HG03159 (cell line): ENCODE measurements around the gene TTC28.
"Not testable (repeated sequence)": the region's sequence is repeated elsewhere in the genome, so short reads cannot be mapped to it uniquely, and the experiment has no call there.

ENCODE experiments used
- ATAC-seq: cut with Tn5 transposase; IDR thresholded peaks from one replicate; pipeline ENCODE4 v1.9.1; 2021; ENCODE audit warnings: mild to moderate bottlenecking, moderate library complexity; ENCODE audit not compliant: unreplicated experiment

Gene TTC28

DNA sequence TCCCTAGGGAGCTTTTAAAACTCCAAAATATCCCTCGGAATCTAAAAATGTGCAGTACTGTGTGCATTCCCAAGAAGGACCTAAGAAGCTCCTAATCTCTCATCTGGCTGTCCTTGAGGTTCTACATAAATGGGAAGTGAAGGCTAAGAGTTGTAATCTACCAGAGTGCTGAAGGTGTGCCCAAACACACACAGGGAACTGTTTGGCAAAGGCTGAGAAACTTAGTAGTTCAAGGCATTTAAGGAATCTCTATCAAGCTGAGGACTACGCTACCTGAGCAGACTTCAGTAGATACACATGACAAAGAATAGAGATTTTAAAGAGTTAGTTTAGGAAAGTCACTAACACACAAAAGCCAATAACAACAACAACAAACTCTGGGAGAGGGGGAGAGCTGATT is 71.1 kb downstream of the TTC28 start:
- ATAC-seq = no peak

DNA sequence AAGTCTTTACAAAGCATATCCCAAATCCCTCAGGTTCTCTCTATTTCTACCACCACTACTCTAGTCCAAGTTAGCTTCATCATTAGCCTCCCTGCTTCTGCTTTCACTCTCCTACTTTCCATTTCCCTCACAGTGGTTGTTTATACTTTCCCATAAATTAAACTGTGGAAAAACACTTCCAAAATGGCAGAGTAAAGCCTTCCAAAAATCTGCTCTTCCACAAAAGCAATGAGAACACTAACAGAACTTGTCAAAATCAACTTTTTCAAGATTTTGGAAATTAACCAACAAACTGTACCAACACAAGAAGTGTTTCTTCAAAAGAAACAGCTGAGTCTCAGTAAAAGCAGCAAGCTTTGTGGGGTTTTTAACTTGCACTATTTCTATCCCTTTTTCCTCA is 71.8 kb downstream of the TTC28 start:
- ATAC-seq = no peak

DNA sequence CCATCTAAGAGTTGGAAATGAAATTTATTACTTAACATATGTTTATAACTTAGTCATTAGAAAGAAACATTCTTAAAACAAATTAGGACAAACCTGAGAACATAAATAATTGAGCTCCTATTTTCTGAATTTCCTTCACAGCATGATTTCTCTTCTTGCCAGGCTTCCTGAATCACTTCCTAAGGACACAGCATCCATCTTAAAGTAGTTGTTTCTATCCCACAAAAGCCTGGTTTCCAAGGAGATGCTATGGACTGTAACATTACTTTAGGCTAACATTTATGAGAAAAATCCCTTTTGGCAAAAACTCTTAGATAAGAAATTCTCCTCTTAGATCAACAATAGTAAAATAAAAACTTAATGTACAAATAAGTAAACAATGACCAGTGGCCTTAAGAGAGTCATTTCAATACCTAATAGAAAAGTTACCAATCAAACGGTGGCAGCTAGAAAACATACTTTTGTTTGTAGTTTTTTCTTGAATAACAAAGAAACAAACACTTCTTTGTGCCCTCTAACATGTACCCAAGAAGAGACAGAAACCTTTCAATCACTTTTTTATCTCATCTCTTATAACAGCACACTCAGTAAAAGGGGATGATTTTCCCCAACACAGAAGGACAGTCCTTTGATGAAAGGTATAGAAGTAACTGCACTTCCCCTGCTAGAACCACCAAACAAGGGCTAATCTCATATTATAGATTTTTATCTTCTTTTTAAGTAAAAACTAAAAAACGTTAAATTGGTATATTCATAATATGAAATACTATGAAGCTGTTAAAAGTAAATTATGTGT is 74.5 kb downstream of the TTC28 start:
- ATAC-seq = no peak

DNA sequence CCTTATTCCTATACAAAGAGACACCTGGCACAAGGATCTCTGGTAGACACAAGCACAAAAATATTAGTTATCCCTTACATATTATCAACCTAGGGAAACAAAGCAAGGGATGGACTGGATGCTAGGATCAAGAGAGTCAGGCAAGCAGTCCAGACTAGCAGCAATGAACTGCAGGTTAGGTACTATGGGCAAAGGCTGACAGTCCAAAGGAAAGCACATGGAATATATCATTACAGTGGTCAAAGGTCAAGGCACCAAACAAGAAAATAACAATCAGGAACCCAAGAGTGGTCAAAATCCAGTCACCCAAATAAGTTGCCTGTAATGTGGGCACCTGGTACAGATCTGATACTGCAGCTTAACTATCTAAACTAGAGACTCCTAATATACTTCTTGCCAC is 77.7 kb downstream of the TTC28 start:
- no peak for ATAC-seq

DNA sequence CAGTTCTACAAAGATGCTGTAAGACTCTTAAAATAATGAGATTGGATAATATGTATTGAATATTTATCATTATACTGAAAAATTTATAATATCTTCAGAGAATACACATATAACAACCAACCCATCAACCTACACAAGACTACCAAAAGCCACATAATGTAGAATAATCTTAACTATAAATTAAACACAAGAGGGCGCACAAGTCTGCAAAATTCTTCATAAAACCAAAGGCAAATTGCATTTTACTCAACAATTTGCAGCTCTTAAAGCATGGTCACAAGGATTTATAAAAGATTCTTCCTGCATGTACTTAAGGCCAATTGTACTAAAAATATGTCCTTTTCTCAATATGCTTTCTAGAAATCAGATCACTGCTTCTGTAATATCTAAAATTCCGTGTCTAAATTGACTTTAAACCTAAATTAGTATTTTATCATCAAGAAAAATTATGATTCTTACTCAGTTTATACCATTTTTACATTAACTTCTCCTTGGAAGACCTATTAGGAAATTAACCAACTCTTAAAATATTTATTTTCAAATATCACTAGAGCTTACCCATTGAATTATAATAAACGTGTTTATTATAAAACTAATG is 79.0 kb downstream of the TTC28 start:
- no peak for ATAC-seq

DNA sequence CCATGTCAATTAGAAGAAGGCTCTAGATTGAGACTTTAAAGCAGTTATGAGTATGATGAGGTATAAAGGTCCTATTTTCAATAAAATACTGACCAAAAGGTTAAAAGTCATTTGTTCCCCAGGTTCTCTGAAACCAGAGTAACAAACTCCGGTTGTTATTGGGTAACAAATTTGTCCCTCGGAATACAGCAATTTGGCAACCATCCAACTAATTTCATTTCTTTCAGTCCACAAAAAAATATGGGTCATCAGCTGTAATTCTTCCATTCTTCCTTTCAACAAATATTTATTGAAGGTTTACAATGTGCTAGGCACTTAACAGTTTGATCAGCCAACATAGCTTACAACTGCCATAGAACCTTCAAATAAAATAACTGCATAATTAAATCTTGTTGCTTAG is 79.9 kb downstream of the TTC28 start:
- no peak for ATAC-seq

DNA sequence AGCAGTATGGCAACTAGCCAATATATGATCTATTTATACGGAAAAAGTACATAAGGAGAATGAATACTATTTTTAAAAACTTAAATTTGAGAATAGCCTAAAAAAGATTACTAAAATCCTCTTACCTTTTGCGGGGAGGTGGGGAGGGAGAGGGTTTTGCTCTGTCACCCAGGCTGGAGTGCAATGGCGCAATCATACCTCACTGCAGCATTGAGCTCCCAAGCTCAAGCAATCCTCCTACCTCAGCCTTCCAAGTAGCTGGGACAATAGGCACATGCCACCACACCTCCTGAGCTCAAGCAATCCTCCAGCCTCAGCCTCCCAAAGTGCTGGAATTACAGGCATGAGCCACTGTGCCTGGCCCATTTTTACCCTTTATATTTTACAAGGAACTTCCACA is 82.0 kb downstream of the TTC28 start:
- ATAC-seq = no peak

DNA sequence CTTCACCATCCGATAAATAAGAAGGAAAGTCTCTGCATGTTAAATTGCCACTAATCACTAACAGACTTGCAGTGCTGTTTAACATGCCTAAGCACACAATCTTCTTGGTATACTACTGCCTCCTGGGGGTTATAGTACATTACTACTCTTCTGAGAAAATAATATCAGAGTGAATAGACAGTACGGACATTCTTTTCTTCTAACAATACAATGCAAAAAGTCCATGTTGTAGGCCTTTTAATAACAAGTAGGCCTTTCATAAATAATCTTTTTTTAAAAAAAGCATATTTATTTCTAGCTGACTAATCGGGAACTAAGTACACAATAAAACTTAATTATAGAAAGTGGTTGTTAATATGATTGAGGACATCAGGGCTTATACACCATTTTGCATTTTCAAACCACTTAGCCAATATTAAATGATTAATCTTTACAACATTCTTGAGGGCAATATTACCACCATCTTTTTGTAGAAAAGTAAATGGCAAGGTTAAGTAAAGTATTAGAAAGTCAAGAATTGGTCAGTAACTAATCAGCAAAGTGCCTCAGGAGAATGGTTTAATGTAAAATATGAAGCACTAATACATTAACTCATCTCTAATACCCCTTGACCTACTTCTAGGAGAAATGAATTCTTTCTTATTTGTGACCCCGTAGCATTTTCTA is 84.7 kb downstream of the TTC28 start:
- no peak for ATAC-seq

DNA sequence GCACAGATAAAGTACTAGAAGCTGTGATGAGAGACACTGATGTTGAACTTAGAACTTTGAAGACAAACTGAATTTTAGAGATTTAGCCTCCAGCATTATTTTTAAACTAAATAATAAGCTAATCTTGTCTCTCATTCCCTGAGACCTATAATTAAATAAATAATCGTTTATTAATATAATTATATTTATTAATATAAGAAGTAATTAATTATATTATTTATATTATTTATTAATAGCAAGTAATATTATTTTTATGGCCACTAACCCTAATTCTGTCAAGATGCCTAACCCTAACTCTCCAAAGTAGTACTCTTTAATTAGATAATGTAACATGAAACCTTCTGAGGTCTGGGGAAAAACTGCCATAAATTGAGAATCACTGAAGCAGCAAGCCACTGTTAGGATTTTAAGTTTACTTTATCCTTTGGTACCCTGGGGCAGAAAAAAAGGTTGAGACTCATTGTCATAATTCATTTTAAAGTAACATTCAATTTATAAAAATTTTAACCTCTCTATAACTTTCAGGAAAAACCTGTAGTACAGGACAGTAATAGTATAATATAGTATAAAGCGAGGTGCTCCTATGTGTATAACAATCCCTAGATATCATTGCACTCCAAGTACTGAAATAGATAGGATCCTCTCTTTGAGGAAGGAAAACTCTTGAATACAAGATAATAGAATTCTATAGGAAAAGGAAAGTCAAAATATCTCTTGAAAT is 85.4 kb downstream of the TTC28 start:
- ATAC-seq = no peak

DNA sequence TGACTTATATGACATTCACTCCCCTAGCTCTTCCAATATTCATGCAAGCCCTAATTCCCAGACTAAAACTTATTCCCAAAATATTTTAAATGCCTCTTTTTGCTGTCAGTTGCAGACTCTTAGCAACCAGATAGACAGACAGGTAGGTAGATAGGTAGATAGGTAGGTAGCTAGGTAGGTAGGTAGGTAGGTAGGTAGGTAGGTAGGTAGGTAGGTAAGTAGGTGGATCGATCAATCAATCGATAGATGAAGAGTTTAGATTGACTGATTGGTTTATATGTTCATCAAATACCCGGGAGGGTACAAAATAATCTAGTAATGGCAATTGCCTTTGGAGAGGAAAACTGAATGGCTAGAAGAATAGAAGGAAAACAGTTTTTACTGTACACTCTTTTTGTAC is 86.3 kb downstream of the TTC28 start:
- ATAC-seq = no peak

DNA sequence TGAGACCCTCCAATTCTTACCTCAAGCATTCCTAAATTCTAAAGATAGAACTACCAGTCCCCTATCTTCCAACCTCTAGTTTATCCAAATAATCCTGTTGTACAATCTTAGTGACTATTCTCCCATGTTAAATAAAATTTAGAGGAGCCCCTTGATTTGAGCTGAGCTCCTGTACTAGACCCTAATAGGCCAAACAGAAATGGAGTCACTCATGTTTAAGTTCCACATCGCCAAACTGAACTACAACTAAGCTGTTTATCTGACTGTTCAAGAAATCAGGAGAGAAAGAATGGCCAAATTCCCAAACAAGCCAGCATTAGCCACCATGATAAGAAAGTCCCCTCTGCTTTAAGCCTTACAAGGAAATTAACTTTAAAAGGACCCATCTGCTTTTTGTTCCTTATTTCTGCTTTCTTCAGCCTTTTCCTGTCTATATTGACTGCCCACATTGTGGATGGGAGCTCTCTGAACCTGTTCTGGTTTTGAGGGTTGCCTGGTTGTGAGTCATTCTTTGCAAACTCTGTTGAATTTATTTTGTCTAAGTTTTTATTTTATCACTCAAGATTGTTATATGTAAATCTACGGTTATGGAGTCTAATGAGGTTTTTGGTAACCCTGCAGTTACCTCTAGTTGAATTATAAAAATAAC is 90.4 kb downstream of the TTC28 start:
- no peak for ATAC-seq

DNA sequence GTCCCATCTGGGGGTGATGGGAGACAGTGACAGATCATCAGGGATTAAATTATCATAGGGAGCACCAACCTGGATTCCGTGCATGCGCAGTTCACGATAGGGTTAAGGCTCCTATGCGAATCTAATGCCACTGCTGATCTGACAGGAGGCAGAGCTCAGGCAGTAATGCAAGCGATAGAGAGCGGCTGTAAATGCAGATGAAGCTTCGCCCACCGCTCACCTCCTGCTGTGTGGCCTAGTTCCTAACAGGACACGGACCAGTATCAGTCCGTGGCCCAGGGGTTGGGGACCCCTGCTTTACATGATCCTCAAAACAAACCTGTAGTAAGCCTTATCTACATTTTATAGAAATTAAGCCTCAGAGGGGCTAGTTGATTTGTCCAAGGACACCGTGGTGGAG is 94.3 kb downstream of the TTC28 start:
- no peak for ATAC-seq

DNA sequence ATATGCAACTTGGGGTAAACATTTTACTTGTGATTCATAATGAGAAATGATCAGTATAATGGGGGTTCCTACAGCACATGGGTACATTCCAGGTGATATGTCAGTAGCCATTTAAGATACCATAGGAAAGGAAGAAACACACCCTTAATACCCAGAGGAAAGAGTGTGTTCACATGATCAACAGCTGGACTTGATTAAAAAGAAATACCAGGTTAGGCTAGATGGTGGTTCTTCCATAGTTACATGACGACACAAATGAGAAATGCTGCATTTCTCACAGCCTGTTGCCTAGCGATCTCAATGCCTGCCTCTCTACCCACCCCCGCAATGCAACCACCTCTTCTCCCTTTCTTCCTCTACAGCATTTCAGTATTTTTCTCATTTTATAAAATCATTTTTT is 96.8 kb downstream of the TTC28 start:
- no peak for ATAC-seq

DNA sequence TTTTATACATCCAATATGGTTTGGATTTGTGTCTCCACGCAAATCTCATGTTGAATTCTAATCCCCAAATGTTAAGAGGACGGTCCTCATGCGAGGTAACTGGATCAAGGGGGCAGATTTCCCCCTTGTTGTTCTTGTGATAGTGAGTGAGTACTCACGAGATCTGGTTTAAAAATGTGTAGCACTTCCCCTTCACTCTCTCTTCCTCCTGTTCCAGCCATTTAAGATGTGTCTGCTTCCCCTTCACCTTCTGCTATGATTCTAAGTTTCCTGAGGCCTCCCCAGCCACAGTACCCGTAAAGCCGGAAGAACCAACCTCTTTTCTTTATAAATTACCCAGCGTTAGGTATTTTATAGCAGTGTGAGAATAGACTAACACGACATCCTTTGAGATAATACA is 98.6 kb downstream of the TTC28 start:
- no peak for ATAC-seq

DNA sequence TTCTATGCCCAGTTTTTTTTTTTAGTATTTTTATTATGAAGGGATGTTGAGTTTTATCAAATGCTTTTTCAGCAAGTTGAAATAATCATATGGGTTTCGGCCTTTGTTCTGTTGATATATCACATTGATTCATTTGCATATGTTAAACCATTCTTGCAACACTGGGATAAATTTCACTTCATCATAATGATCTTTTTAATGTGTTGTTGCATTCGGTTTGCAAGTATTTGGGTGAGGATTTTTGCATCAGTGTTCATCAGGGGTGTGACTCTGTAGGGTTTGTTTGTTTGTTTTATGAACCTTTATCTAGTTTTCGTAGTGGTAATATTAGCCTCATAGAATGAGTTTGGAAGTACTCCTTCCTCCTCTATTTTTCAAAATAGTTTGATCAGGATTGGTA is 103.5 kb downstream of the TTC28 start:
- no peak for ATAC-seq

DNA sequence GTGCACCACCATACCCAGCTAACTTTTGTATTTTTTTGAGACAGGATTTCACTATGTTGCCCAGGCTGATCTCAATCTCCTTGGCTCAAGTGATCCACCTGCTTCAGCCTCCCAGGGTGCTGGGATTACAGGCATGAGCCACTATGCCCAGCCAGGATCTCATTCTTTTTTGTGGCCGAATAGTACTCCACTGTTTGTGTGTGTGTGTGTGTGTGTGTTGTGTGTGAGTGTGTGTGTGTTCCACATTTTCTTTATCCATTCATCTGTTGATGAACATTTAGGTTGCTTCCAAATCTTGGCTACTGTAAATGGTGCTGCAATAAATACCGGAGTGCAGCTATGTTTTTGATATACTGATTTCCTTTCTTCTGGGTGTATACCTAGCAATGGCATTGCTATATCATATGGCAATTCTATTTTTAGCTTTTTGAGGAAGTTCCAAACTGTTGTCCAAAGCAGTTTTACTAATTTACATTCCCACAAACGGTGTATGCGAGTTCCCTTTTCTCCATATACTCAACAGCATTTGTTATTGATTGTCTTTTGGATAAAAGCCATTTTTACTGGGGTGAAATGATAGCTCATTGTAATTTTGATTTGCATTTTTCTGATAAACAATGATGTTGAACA is 105.4 kb downstream of the TTC28 start:
- ATAC-seq = no peak

DNA sequence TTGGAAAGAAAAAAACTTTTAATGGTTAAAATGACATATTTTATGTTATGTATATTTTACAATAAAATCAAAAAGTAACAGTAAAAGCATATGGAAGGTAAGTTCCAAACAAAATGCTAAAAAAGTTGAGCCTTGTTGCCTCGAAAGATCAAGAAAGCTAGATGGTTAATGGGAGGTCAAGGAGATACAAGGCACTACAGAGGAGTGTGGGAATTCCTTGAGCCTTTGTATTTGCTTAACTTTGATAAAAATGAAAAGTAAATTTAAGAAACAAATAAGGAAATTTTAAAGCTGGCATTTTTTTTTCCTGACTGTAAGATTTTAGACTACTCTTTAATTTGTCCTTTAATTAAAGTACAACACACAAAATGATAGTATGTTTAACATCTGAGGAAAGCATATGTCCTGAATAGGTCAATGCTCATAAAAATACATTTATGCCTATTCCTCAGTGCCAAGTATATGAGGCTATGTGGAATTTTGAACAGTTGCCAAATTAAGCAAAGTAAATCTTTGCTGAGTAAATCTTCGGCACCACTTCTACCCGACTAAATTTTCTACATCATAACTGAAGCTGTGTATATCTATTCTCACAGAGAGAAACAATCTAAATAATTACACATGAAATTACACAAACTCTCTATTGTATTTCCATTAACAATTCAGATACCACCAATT is 108.8 kb downstream of the TTC28 start:
- no peak for ATAC-seq

DNA sequence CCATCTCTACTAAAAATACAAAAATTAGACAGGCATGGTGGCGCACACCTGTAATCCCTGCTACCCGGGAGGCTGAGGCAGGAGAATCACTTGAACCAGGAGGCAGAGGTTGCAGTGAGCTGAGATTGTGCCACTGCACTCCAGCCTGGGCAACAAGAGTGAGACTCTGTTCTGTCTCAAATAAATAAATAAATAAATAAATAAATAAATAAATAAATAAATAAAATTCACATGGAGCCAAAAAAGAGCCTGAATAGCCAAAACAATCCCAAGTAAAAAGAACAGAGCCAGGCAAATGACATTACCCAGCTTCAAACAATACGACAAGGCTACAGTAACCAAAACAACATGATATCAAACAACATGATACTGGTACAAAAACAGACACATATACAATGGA is 110.7 kb downstream of the TTC28 start:
- not testable (repeated sequence) for ATAC-seq

DNA sequence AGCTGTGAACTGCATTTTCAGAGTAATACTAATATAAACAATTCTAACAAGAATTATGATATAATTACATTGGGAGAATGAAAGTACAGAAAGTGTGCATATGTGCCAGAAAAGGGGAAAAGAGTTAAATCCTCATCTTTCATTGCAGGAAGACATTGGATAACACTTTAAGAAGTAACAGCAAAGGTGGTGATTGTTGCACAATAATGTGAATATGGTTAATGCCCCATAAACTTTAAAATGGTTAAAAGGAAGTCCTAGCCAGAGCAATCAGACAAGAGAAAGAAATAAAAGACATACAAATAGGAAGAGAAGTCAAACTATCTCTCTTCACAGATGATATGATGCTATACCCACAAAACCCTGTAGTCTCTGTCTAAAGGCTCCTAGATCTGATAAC is 111.5 kb downstream of the TTC28 start:
- ATAC-seq = no peak

DNA sequence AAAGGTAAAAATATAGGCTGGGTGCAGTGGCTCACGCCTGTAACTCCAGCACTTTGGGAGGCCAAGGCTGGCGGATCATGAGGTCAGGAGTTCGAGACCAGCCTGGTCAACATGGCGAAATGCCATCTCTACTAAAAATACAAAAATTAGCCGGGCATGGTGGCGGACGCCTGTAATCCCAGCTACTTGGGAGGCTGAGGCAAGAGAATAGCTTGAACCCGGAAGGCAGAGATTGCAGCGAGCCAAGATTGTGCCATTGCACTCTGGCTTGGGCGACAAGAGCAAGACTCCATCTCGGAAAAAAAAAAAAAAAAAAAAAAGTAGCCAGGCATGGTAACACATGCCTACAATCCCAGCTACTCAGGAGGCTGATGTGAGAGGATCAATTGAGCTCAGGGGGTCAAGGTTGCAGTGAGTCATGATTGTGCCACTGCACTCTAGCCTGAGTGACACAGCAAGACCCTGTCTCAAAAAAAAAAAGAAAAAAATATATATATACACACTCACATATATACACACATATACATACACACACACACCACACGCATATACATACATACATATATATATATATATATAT is 112.6 kb downstream of the TTC28 start:
- ATAC-seq = not testable (repeated sequence)
